Amygdala (tissue), 56 donors: ENCODE data around the gene ANKRD53.

Experiments used
- DNase-seq, 56 donors: peaks; one replicate each; lab custom pipeline; 2025; lab: John Stamatoyannopoulos, UW

ANKRD53 gene

GRCh38 chr2:70942396-70943204, 35.8 kb upstream of the ANKRD53 start:
- no peak for DNase-seq

GRCh38 chr2:70943205-70943871, 35.1 kb upstream of the ANKRD53 start:
- no peak for DNase-seq

GRCh38 chr2:70944111-70944690, 34.2 kb upstream of the ANKRD53 start:
- DNase-seq: no peak

- peak in 27 of 56 donors; percentile 5 to 76 (median 22) for DNase-seq
Measured at GRCh38 chr2:70946832-70947442, 31.5 kb upstream of the ANKRD53 start.

- no peak for DNase-seq
Measured at GRCh38 chr2:70947556-70948184, 30.8 kb upstream of the ANKRD53 start.

GRCh38 chr2:70948337-70949003, 30.0 kb upstream of the ANKRD53 start:
- DNase-seq: peak in 48 of 56 donors; percentile 6 to 79 (median 42)

GRCh38 chr2:70949086-70949485, 29.3 kb upstream of the ANKRD53 start:
- DNase-seq: no peak

- no peak for DNase-seq
Measured at GRCh38 chr2:70954886-70955285, 23.5 kb upstream of the ANKRD53 start.

GRCh38 chr2:70956141-70956540, 22.3 kb upstream of the ANKRD53 start:
- no peak for DNase-seq

- no peak for DNase-seq
Measured at GRCh38 chr2:70957798-70958197, 20.6 kb upstream of the ANKRD53 start.

- DNase-seq: no peak
Measured at GRCh38 chr2:70958759-70959158, 19.7 kb upstream of the ANKRD53 start.

GRCh38 chr2:70959271-70959761, 19.1 kb upstream of the ANKRD53 start:
- DNase-seq: no peak

- no peak for DNase-seq
Measured at GRCh38 chr2:70959851-70960832, 18.3 kb upstream of the ANKRD53 start.

GRCh38 chr2:70960833-70961647, 17.4 kb upstream of the ANKRD53 start:
- no peak for DNase-seq

- no peak for DNase-seq
Measured at GRCh38 chr2:70961648-70961994, 16.8 kb upstream of the ANKRD53 start.

- DNase-seq: no peak
Measured at GRCh38 chr2:70962211-70962884, 16.1 kb upstream of the ANKRD53 start.
